AG10803 (cell line): ENCODE data around the gene CLCN2.

Experiments
- DNase-seq: peaks from one replicate; pipeline ENCODE4 v3.0.0; 2010; ENCODE audit warnings: low read depth
- H3K4me3 ChIP-seq: 2 replicates; pipeline ENCODE4 v1.5.1; 2011; ENCODE audit warnings: mild to moderate bottlenecking, low read length, control low read depth
- TF ChIP-seq, protein P1 (sequence below): conservative IDR thresholded peaks from 2 replicates; pipeline ENCODE4 v1.5.1; 2011; ENCODE audit warnings: mild to moderate bottlenecking, low read length, control low read depth, inconsistent platforms

The CLCN2 gene

DNA sequence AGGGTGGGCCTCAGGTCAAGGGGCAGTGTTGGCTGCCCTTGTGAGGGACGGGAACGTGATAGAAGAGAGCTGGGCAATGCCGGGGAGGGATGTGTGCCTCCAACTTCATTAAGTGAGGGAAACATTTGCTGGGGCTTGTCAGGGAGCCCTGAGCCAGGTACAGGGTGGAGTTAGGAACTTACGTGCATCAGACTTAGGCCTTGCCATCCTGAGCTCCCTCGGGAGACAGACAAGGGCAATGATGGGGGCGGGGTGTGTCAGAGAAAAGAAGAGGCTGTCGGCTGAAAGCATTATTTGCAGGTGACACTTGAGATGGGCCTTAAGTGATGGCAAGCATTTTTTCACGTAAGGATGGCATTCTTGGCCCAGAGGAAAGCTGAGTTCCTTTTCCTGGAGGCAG, 22.4 kb downstream of the CLCN2 start:
- H3K4me3 ChIP-seq = no peak overlapping the region
- TF ChIP-seq, protein P1, sequence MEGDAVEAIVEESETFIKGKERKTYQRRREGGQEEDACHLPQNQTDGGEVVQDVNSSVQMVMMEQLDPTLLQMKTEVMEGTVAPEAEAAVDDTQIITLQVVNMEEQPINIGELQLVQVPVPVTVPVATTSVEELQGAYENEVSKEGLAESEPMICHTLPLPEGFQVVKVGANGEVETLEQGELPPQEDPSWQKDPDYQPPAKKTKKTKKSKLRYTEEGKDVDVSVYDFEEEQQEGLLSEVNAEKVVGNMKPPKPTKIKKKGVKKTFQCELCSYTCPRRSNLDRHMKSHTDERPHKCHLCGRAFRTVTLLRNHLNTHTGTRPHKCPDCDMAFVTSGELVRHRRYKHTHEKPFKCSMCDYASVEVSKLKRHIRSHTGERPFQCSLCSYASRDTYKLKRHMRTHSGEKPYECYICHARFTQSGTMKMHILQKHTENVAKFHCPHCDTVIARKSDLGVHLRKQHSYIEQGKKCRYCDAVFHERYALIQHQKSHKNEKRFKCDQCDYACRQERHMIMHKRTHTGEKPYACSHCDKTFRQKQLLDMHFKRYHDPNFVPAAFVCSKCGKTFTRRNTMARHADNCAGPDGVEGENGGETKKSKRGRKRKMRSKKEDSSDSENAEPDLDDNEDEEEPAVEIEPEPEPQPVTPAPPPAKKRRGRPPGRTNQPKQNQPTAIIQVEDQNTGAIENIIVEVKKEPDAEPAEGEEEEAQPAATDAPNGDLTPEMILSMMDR = no peak
- no peak for DNase-seq

DNA sequence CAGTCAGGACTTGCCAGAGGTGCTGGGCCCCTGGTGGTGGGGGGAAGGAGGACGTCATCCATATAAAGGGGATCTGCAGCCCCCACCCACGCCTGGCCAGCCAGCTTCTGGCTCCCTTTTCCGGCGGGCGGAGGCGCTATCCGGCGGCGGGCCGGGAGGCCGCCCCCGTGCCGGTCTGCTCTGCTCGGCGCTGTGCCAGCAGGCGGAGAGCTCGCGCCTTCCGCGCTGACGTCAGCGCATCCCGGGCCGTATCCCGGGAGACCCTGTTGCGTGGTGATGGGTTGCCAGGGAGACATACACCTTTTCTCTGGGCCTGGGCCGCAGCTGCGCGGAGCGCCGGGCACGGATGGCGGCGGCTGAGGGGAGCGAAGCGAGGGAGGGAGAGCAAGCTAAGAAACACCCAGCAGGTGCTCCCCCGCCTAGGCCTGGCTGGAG, 22.9 kb downstream of the CLCN2 start:
- DNase-seq = peak; percentile 35
- H3K4me3 ChIP-seq = no peak overlapping the region

DNA sequence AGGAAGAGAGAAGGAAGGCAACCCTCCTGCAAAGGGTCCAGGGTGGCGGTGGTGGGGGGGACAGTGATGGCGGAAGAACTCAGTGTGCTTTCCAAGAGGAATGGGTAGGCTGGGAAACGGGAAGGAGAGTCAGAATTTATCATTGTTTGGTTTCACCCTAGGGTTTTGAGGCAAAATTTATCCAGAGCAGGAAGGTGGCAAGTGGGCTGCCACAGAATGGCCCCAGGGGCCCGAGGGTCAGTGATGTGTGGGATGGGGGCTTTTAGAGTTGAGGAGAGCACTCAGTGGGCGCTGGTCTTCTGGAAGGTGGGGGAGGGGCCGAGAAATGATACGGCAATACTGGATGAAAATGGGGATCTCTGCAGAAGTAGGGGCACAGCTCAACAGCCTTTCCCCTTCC, 23.4 kb downstream of the CLCN2 start:
- DNase-seq = no peak
- TF ChIP-seq, protein P1 = no peak
- H3K4me3 ChIP-seq = no peak overlapping the region

More for the DNA sequence above, 22.9 kb downstream of the CLCN2 start:
- TF ChIP-seq, protein P1 = 0 out of 2 replicates have a peak, but pooled peaks have one; percentile 0

DNA sequence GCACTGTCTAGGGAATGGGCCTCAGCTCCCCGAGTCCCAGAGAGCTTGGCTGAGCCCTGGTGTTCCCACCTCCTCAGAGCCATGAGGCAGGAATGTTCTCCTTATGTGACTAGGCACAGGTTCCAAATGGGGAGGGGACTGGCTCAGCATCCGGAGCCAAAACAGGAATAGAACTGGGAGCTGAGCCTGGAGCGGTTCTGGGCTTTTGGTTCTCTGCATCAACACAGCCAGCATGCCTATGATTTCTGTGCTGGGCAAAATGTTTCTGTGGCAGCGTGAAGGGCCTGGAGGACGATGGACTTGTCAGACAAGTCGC, 24.0 kb downstream of the CLCN2 start, which contains the start of gene FAM131A:
Gene FAM131A, plus strand, starts transcription at position 202 of the 316 bp plus-strand sequence. Its CDS starts 31 bp downstream, at position 233.
- H3K4me3 ChIP-seq = peak within 1 kb of the TSS; percentile 73
- TF ChIP-seq, protein P1 = no peak
- peak; percentile 50 for DNase-seq

DNA sequence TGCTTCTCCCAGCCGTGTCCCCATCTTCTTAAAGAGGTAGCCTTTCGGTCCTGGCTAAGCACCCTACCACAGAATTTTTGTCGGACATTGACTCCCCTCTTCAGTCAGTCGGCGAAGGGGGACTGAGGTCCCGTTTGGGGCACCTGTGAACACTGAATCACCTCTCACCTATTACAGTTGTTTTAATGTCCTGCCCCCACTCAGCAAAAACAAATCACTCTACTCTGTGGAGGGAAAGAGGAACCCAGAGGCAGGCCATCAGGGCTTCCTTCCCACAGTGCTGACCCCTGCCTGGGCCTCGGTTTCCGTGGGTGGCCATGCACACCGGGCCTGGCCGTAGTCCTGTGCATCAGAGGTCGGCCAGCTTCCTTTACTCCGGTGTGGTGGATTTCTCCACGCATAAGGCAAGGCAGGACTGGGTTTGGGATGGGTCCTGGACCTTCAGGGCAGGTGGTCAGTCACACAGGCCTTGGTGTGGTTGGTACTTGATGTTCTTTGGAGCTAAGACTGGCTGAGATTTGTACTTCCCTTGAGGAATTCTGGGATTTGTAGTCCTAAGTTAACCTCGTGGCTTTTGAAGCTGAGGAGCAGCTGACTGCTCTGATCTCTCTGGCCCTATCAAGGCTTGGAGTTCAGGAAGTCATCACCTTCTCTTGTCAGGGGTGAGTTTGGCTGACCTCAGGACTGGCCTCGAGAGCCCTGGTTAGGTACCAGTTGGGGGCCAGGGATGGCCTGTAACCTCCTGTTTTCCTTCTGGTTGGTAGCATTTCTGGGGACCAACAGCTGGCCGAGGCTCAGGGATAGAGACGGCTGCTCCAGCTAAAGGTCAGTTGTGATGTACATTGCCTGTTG, 24.6 kb downstream of the CLCN2 start:
- DNase-seq = peak; percentile 70
- TF ChIP-seq, protein P1 = no peak
- peak overlapping the region; percentile 73 for H3K4me3 ChIP-seq

DNA sequence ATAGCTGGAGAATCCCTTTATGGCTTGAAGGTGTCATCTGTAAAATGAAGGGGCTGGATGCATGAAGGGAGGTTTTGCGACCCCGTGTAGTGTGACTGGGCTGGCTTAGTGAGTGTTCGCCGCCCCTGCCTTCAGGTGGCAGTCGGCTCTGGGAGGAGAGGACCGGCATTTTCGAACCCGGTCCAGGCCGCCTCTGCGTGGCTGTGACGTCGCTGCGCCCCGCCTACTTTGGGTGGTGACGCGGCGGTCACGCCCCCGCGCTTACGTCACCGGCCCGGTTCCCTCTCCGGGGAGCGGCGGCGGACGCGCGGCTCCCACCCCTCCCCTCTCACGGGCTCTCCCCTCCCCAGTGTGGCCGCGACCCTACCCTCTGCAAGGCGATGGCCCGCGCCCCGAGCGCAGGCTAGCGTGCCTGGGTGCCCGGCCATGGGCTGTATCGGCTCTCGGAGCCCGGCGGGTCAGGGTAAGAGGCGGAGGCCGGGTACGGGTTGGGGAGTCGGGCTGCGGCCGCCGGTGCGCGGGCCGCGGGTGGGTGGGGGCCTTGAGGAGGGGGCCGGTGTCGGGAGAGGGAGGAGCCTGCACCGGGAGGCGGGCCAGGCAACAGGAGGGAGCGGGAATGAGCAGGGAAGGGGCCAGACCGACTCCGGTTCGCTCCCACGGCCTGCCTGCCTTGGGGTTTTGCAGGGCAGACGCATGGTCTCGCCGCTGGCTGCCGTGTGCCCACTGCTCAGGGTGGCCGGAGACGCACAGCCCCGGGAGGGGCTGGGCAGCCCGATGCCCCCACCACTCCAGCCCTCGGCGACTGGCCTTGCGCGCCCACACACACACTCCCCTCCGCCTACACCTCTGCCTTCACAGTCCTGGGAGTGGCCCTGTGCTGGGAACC, 25.5 kb downstream of the CLCN2 start:
- DNase-seq = peak; percentile 66
- TF ChIP-seq, protein P1 = no peak
- peak overlapping the region; percentile 73 for H3K4me3 ChIP-seq
